Thyroid gland (tissue), 4 donors: ENCODE results near the gene CREG1. TPM values are rescaled to one million over a fixed set of nuclear protein-coding genes. Genes with fewer than 3 reads are reported as not detected.

ENCODE experiments used
- DNase-seq, 2 donors: peaks; one replicate each; pipeline ENCODE4 v3.0.0-alpha.2; 2019
- H3K27ac ChIP-seq, 3 donors: fragments of 200-600 bp; sonication (generic); 1 replicate in 2 of 3; 2 replicates in 1 of 3; pipeline ENCODE4 v1.5.1; 2016 to 2019; ENCODE audit warnings: mild to moderate bottlenecking in 1 of 3, moderate library complexity in 1 of 3
- H3K27me3 ChIP-seq: fragments of 200-600 bp; sonication (generic); one replicate; pipeline ENCODE4 v1.5.1; 2019
- H3K36me3 ChIP-seq, 2 donors: fragments of 200-600 bp; sonication (generic); one replicate each; pipeline ENCODE4 v1.5.1; 2016 to 2019
- H3K4me1 ChIP-seq, 2 donors: fragments of 200-600 bp; sonication (generic); one replicate each; pipeline ENCODE4 v1.5.1; 2017 to 2019
- H3K4me3 ChIP-seq, 3 donors: fragments of 200-600 bp; sonication (generic); replicated peaks in 1 of 3; 1 replicate in 2 of 3; 2 replicates in 1 of 3; pipeline ENCODE4 v1.5.1; 2016; ENCODE audit warnings: mild to moderate bottlenecking in 1 of 3
- H3K9me3 ChIP-seq: fragments of 200-600 bp; sonication (generic); one replicate; pipeline ENCODE4 v1.5.1; 2017
- CTCF ChIP-seq, 6 experiments: fragments of 200-600 bp in 3 of 6; fragments of 450-650 bp in 3 of 6; sonication (generic) in 3 of 6; IDR thresholded peaks; one replicate each; pipeline ENCODE4 v1.5.1; 2016 to 2019; ENCODE audit warnings: antibody characterized with exemption in 6 of 6, mild to moderate bottlenecking in 2 of 6, inconsistent platforms in 1 of 6, moderate library complexity in 1 of 6
- POLR2A ChIP-seq, 2 donors: fragments of 450-650 bp; IDR thresholded peaks; one replicate each; pipeline ENCODE4 v1.6.1; 2017; ENCODE audit warnings: antibody characterized with exemption in 2 of 2, mild to moderate bottlenecking in 2 of 2, moderate library complexity in 1 of 2
- WGBS, 2 donors: methylation state at CpG; one replicate each; pipeline ENCODE4 v1.1.5; 2017; 5-methylcytosine and 5-hydroxymethylcytosine counted together
- intact Hi-C: fragments of 100-400 bp; cut with DNase I; formaldehyde crosslinking; loops from one replicate; pipeline ENCODE4 v1.15.1; 2023
- total RNA-seq, 4 donors: library from RNA; depleted of rRNA; stranded (reverse); fragments of >200 nt; gene quantifications; one replicate each; pipeline ENCODE4 v1.2.3, GENCODE V29; 2016

CREG1 gene
- total RNA-seq, 4 donors from 2014 or later: 285 to 347 (median 327) TPM

- Histone ChIP-seq H3K9me3 (no peaks in the 10 kb centered on the region), H3K27me3 (no peaks in the 10 kb centered on the region), H3K4me3 (no peak overlapping the region), H3K4me1 (no peaks in the 10 kb centered on the region), H3K36me3 (no peaks in the 10 kb centered on the region), H3K27ac (no peak overlapping the region)
- intact Hi-C loops: no loop called here
- no peak for DNase-seq
- TF ChIP-seq POLR2A (IDR thresholded peaks at IDR 0.05) (no peak), CTCF (IDR thresholded peaks at IDR 0.05) (no peak)
- WGBS, 2 donors: 52 to 67% methylated on average over 4 of the region's 4 CpGs
These were observed 50.7 kb downstream of the CREG1 start for GRCh38 chr1:167502719-167503462.

GRCh38 chr1:167502192-167502551 is 51.4 kb downstream of the CREG1 start:
- intact Hi-C loops: no loop called here
- Histone ChIP-seq H3K9me3 (no peaks in the 10 kb centered on the region), H3K27me3 (no peaks in the 10 kb centered on the region), H3K4me3 (no peak overlapping the region), H3K4me1 (no peaks in the 10 kb centered on the region), H3K27ac (no peak overlapping the region), H3K36me3 (no peaks in the 10 kb centered on the region)
- 52 to 67% methylated on average over 5 of the region's 5 CpGs for WGBS, 2 donors
- TF ChIP-seq CTCF (IDR thresholded peaks at IDR 0.05) (no peak), POLR2A (IDR thresholded peaks at IDR 0.05) (no peak)
- DNase-seq: no peak

- 36 to 58% methylated on average over 9 to 10 of the region's 10 CpGs for WGBS, 2 donors
- intact Hi-C loops: no loop called here
- H3K9me3 ChIP-seq: no peaks in the 10 kb centered on the region
- no peaks in the 10 kb centered on the region for H3K4me1 ChIP-seq
- TF ChIP-seq CTCF (IDR thresholded peaks at IDR 0.05): no peak
- TF ChIP-seq POLR2A (IDR thresholded peaks at IDR 0.05): no peak
- no peak overlapping the region for H3K4me3 ChIP-seq
- H3K27me3 ChIP-seq: no peaks in the 10 kb centered on the region
- DNase-seq: no peak
- no peak overlapping the region for H3K27ac ChIP-seq
- no peaks in the 10 kb centered on the region for H3K36me3 ChIP-seq
These were observed 51.9 kb downstream of the CREG1 start for GRCh38 chr1:167501515-167502191.

GRCh38 chr1:167500283-167500860 is 53.2 kb downstream of the CREG1 start:
- WGBS, 2 donors: 89 to 92% methylated on average over 4 of the region's 4 CpGs
- intact Hi-C loops: no loop called here

More at GRCh38 chr1:167500283-167500860, 53.2 kb downstream of the CREG1 start:
- Histone ChIP-seq H3K27me3 (no peaks in the 10 kb centered on the region), H3K4me1 (no peaks in the 10 kb centered on the region), H3K9me3 (no peaks in the 10 kb centered on the region), H3K4me3 (no peak overlapping the region), H3K27ac (no peak overlapping the region), H3K36me3 (no peaks in the 10 kb centered on the region)
- no peak for DNase-seq
- no peak for TF ChIP-seq CTCF (IDR thresholded peaks at IDR 0.05)
- TF ChIP-seq POLR2A (IDR thresholded peaks at IDR 0.05): no peak
